Skeletal muscle tissue (tissue), 4 donors: ENCODE data around the gene STARD13. TPM values are rescaled to one million over a fixed set of nuclear protein-coding genes. Genes with fewer than 3 reads are reported as not detected.
A peak's percentile ranks its signal among the peaks of the same experiment; 100 is the strongest.

Experiments used
- H3K27ac ChIP-seq: one replicate; pipeline ENCODE4 v1.7.0; 2013; ENCODE audit warnings: mild to moderate bottlenecking, low read depth, low read length, inconsistent platforms
- H3K27me3 ChIP-seq, 3 donors: one replicate each; pipeline ENCODE4 v1.7.0; 2013; ENCODE audit warnings: low read length in 3 of 3; ENCODE audit not compliant: control insufficient read depth in 3 of 3, insufficient read depth in 3 of 3
- H3K36me3 ChIP-seq, 3 donors: one replicate each; pipeline ENCODE4 v1.7.0; 2013; ENCODE audit warnings: low read length in 3 of 3; ENCODE audit not compliant: control insufficient read depth in 3 of 3, insufficient read depth in 3 of 3
- H3K4me1 ChIP-seq, 3 donors: one replicate each; pipeline ENCODE4 v1.7.0; 2013; ENCODE audit warnings: low read length in 3 of 3, mild to moderate bottlenecking in 3 of 3; ENCODE audit not compliant: control insufficient read depth in 3 of 3, insufficient read depth in 3 of 3
- H3K4me3 ChIP-seq, 3 donors: one replicate each; pipeline ENCODE4 v1.7.0; 2013; ENCODE audit warnings: low read length in 3 of 3
- H3K9ac ChIP-seq, 3 donors: one replicate each; pipeline ENCODE4 v1.7.0; 2013; ENCODE audit warnings: low read length in 3 of 3, mild to moderate bottlenecking in 3 of 3, moderate library complexity in 2 of 3, low read depth in 1 of 3
- H3K9me3 ChIP-seq, 3 donors: one replicate each; pipeline ENCODE4 v1.7.0; 2013; ENCODE audit warnings: low read length in 3 of 3; ENCODE audit not compliant: control insufficient read depth in 3 of 3
- total RNA-seq: library from RNA; depleted of rRNA; stranded (reverse); fragments of >200 nt; gene quantifications from one replicate; pipeline ENCODE4 v1.2.3, GENCODE V29; 2014
- donor health status: Osteomylitis.

The STARD13 gene
- total RNA-seq, 1 donor from 2014 or later: 30.3 TPM

- Histone ChIP-seq H3K9me3 (no peaks in the 10 kb centered on the region), H3K27me3 (no peaks in the 10 kb centered on the region), H3K9ac (no peak overlapping the region), H3K4me1 (no peaks in the 10 kb centered on the region), H3K36me3 (no peaks in the 10 kb centered on the region), H3K27ac (no peak overlapping the region), H3K4me3 (no peak overlapping the region)
Measured at GRCh38 chr13:33310245-33311038, 24.9 kb upstream of the STARD13 start.

GRCh38 chr13:33308863-33309262 lies 23.3 kb upstream of the STARD13 start:
- Histone ChIP-seq H3K36me3 (no peaks in the 10 kb centered on the region), H3K4me3 (no peak overlapping the region), H3K27me3 (no peaks in the 10 kb centered on the region), H3K9me3 (no peaks in the 10 kb centered on the region), H3K27ac (no peak overlapping the region), H3K9ac (no peak overlapping the region), H3K4me1 (no peaks in the 10 kb centered on the region)

- Histone ChIP-seq H3K4me1 (no peaks in the 10 kb centered on the region), H3K9me3 (no peaks in the 10 kb centered on the region), H3K36me3 (no peaks in the 10 kb centered on the region), H3K9ac (no peak overlapping the region), H3K4me3 (no peak overlapping the region), H3K27me3 (no peaks in the 10 kb centered on the region), H3K27ac (no peak overlapping the region)
Measured at GRCh38 chr13:33307843-33308242, 22.3 kb upstream of the STARD13 start.

- no peaks in the 10 kb centered on the region for H3K4me1 ChIP-seq
- no peaks in the 10 kb centered on the region for H3K27me3 ChIP-seq
- no peaks in the 10 kb centered on the region for H3K9me3 ChIP-seq
- no peak overlapping the region for H3K9ac ChIP-seq
- no peaks in the 10 kb centered on the region for H3K36me3 ChIP-seq
- no peak overlapping the region for H3K4me3 ChIP-seq
- H3K27ac ChIP-seq: no peak overlapping the region
Measured at GRCh38 chr13:33303855-33304597, 18.5 kb upstream of the STARD13 start.

- Histone ChIP-seq H3K4me3 (no peak overlapping the region), H3K36me3 (no peaks in the 10 kb centered on the region), H3K9ac (no peak overlapping the region), H3K27me3 (no peaks in the 10 kb centered on the region), H3K9me3 (no peaks in the 10 kb centered on the region), H3K27ac (no peak overlapping the region), H3K4me1 (no peaks in the 10 kb centered on the region)
Measured at GRCh38 chr13:33299626-33300025, 14.1 kb upstream of the STARD13 start.

DNA sequence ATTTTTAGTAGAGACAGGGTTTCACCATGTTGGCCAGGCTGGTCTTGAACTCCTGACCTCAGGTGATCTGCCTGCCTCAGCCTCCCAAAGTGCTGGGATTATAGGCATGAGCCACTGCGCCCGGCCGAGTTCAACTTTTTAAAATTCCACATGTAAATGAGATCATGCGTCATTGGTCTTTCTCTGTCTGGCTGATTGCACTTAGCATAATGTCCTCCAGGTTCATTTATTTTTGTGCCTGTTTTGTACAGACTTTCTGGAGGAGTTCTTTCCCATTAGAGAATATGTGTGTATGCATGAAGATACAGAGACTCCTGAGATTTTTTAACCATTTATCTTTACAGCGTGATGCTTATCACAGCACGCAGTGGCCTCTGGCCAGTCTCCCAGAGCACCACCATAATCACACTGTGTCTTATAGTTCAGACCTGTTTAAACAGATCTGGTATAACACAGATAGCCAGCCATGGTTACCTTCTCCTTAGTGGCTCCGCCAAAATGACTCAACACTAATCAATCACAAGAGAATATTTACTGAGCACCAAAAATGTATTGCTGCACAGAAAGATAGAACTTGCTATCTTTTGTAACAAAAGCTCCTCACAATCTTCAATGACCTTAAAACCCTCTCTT lies 11.4 kb upstream of the STARD13 start:
- no peaks in the 10 kb centered on the region for H3K9me3 ChIP-seq
- H3K27ac ChIP-seq: no peak overlapping the region
- no peaks in the 10 kb centered on the region for H3K36me3 ChIP-seq
- H3K27me3 ChIP-seq: no peaks in the 10 kb centered on the region
- peaks cover 0 to 5% (median 0%) of the 10 kb centered on the region in 3 donors for H3K4me1 ChIP-seq
- H3K9ac ChIP-seq: no peak overlapping the region
- H3K4me3 ChIP-seq: no peak overlapping the region

GRCh38 chr13:33292712-33293111 lies 7.2 kb upstream of the STARD13 start:
- Histone ChIP-seq H3K4me1 (peaks cover 0 to 5% (median 0%) of the 10 kb centered on the region in 3 donors), H3K9ac (no peak overlapping the region), H3K4me3 (peak overlapping the region; percentile 22 to 45 (median 34)), H3K27ac (no peak overlapping the region), H3K9me3 (no peaks in the 10 kb centered on the region), H3K27me3 (no peaks in the 10 kb centered on the region), H3K36me3 (no peaks in the 10 kb centered on the region)

DNA sequence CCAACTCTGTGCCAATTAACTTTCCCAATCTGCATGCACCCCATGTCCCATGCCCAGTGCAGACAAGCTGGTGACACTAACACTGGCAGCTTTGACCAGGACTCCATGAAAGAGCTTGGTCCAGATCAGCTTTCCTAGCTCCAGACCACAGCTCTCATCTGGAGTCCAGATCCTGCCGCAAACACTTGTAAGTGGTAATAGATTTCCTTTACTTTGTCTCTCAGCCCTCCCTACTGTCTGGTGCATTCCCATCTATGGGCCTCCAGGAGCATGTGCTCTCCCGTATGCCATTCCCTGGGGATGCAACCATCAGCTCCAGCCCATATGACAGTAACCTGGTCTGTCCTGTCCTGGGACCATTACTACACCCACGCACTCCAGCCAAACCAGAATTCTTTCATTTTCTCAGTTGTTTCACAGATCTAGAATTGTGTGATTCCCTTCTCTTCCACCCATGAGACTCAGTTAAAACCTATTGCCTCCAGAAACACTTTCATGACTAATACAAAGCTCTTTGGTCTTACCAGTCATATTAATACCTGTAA lies 4.9 kb upstream of the STARD13 start:
- Histone ChIP-seq H3K9ac (no peak overlapping the region), H3K27ac (no peak overlapping the region), H3K36me3 (no peaks in the 10 kb centered on the region), H3K27me3 (no peaks in the 10 kb centered on the region), H3K4me3 (no peak overlapping the region), H3K4me1 (peaks cover 0 to 5% (median under 1%) of the 10 kb centered on the region in 3 donors), H3K9me3 (no peaks in the 10 kb centered on the region)

DNA sequence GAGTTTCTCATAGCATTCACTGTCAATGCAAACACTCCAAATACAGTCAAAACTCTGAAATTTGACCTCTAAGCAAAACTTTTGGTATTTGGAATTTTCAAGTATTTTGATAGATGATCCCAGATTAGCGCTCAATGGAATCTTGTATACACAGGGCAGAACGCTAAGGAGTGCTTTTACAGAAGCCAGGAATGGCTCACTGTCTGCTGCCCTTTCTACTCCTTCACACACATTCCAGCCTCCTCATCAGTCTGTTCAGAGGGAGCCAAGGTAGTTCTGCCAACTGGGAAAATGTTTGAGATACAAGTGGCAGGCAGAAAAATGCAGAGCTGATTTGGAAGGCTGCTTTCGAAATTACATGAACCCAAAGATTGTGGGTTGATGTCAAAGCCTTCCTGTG lies 4.4 kb upstream of the STARD13 start:
- H3K27me3 ChIP-seq: no peaks in the 10 kb centered on the region
- H3K27ac ChIP-seq: no peak overlapping the region
- peaks cover 0 to 5% (median 5%) of the 10 kb centered on the region in 3 donors for H3K4me1 ChIP-seq
- no peak overlapping the region for H3K9ac ChIP-seq
- no peak overlapping the region for H3K4me3 ChIP-seq
- H3K36me3 ChIP-seq: no peaks in the 10 kb centered on the region
- no peaks in the 10 kb centered on the region for H3K9me3 ChIP-seq
